HL-60 (cell line): Measurements from ENCODE around the gene KCNH8.
A peak's percentile ranks its signal among the peaks of the same experiment; 100 is the strongest.
"Not testable (repeated sequence)": the region's sequence is repeated elsewhere in the genome, so short reads cannot be mapped to it uniquely, and the experiment has no call there.

Source experiments
- DNase-seq, 2 experiments: peaks; one replicate each; pipeline ENCODE4 v3.0.0-alpha.2; 2010 to 2020; ENCODE audit warnings: low read depth in 1 of 2, low spot score in 1 of 2
- H3K27ac ChIP-seq: fragments of 250-450 bp; sonication (Bioruptor Pico); replicated peaks from 2 replicates; pipeline ENCODE4 v1.5.1; 2020; ENCODE audit warnings: mild to moderate bottlenecking, moderate library complexity
- H3K27me3 ChIP-seq: fragments of 250-450 bp; sonication (Bioruptor Pico); 2 replicates; pipeline ENCODE4 v1.5.1; 2021; ENCODE audit warnings: mild to moderate bottlenecking, moderate library complexity; ENCODE audit not compliant: insufficient read depth, poor library complexity, severe bottlenecking
- H3K4me3 ChIP-seq: replicated peaks from 2 replicates; pipeline ENCODE4 v1.5.1; 2011; ENCODE audit warnings: mild to moderate bottlenecking, control low read depth, low read length; ENCODE audit not compliant: insufficient read depth
- GABPA ChIP-seq: IDR thresholded peaks from 2 replicates; pipeline ENCODE4 v1.6.1; 2012; ENCODE audit warnings: low read depth
- POLR2AphosphoS5 ChIP-seq: IDR thresholded peaks from 2 replicates; pipeline ENCODE4 v1.6.1; 2012; ENCODE audit warnings: low read depth
- REST ChIP-seq: IDR thresholded peaks from 2 replicates; pipeline ENCODE4 v1.6.1; 2012; ENCODE audit warnings: low read depth; ENCODE audit not compliant: insufficient replicate concordance
- SPI1 ChIP-seq: IDR thresholded peaks from 2 replicates; pipeline ENCODE4 v1.6.1; 2012; ENCODE audit warnings: low read depth, mild to moderate bottlenecking, borderline replicate concordance
- long read RNA-seq: library from polyadenylated mRNA; unstranded; transcript quantifications from one replicate; pipeline ENCODE4 v2.0.0, GENCODE V29; 2020
- TF ChIP-seq, protein P1 (sequence below): IDR thresholded peaks from one replicate; pipeline ENCODE4 v1.5.1; 2011; ENCODE audit warnings: low read length, control low read depth, inconsistent platforms; ENCODE audit not compliant: insufficient read depth

KCNH8 gene
- long read RNA-seq = 0 reads

DNA sequence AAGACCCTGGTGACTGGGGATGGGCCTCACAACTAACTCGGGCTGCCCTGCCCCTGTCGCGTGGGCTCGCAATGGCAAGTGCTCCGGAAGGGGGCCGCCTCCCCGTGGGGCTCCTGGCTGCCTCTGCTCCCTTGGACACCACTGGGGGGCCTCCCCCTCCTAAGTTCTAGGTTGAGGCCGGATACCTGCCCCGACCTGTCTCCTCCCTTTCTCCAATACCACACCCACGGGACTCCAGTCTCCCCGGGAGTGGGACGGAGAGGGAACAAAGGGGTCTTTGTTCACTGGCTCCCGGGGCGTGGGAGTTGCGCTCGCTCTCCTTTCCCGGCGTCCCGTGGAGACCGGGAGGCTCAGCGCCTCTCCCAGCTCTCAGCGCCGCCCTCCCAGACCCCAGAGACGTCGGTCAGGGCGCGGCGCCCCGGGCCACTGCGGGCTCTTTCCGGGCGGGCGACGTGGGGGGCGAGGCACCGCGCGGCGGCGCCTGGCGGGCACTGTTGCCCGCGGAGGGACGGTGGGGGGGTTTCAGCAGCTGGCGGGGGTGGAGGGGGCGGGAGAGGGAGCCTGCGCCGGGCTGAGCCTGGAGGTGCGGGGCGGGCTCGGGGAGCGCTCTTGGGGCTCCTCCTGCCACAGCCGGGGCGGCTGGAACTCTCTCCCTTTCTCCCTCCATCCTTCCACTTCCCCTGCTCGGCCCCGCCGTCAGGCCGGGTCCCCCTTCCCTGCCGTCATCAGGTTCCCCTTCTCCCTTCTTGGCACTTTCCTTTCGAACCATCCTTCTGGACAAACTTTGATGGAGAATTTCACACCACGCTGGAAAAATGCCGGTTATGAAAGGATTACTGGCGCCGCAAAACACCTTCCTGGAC, at the start of gene KCNH8:
KCNH8 (plus strand) TSS at position 606 of the 863 bp plus-strand sequence; CDS start at position 816, 210 bp downstream.
- H3K27ac ChIP-seq = no peak within 1 kb of the TSS
- H3K4me3 ChIP-seq = peak within 1 kb of the TSS; percentile 29
- DNase-seq = no peak
- H3K27me3 ChIP-seq = peaks cover 26% of the 10 kb centered on the region
- TF ChIP-seq REST (no peak), SPI1 (no peak), POLR2AphosphoS5 (no peak), GABPA (no peak)
- TF ChIP-seq, protein P1, sequence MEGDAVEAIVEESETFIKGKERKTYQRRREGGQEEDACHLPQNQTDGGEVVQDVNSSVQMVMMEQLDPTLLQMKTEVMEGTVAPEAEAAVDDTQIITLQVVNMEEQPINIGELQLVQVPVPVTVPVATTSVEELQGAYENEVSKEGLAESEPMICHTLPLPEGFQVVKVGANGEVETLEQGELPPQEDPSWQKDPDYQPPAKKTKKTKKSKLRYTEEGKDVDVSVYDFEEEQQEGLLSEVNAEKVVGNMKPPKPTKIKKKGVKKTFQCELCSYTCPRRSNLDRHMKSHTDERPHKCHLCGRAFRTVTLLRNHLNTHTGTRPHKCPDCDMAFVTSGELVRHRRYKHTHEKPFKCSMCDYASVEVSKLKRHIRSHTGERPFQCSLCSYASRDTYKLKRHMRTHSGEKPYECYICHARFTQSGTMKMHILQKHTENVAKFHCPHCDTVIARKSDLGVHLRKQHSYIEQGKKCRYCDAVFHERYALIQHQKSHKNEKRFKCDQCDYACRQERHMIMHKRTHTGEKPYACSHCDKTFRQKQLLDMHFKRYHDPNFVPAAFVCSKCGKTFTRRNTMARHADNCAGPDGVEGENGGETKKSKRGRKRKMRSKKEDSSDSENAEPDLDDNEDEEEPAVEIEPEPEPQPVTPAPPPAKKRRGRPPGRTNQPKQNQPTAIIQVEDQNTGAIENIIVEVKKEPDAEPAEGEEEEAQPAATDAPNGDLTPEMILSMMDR = no peak

DNA sequence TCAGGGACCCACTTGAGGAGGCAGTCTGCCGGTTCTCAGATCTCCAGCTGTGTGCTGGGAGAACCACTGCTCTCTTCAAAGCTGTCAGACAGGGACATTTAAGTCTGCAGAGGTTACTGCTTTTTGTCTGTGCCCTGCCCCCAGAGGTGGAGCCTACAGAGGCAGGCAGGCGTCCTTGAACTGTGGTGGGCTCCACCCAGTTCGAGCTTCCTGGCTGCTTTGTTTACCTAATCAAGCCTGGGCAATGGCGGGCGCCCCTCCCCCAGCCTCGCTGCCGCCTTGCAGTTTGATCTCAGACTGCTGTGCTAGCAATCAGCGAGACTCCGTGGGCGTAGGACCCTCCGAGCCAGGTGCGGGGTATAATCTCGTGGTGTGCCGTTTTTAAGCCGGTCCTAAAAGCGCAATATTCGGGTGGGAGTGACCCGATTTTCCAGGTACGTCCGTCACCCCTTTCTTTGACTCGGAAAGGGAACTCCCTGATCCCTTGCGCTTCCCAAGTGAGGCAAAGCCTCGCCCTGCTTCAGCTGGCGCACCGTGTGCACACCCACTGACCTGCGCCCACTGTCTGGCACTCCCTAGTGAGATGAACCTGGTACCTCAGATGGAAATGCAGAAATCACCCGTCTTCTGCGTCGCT, 45.5 kb upstream of the KCNH8 start:
- not testable (repeated sequence) for DNase-seq, H3K27me3 ChIP-seq, H3K27ac ChIP-seq, H3K4me3 ChIP-seq

- Histone ChIP-seq H3K27ac (no peak overlapping the region), H3K27me3 (no peaks in the 10 kb centered on the region), H3K4me3 (no peak overlapping the region)
- DNase-seq = no peak
- TF ChIP-seq SPI1 (no peak), GABPA (no peak), POLR2AphosphoS5 (no peak), REST (no peak)
- TF ChIP-seq, protein P1 = no peak
Observed at GRCh38 chr3:19103510-19103909, 44.8 kb upstream of the KCNH8 start.

DNA sequence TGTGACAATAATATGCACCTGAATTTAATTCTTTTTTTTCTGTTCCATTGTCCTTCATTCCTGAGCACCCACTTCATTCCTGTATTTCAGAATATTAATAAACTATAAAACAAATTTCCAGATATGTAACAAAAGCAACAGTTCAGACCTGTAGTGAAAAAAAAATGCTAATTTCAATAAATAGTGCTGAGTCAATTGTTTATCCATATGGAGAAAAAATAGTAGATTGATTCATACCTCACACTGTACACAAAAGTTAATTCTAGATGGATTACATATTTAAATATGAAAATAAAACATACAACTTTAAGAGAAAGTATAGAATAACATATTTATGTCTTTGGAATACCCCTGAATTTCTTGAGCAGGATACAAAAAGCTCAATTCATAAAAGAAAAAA, 43.9 kb upstream of the KCNH8 start:
- TF ChIP-seq POLR2AphosphoS5 (no peak), SPI1 (no peak), REST (no peak), GABPA (no peak)
- TF ChIP-seq, protein P1 = no peak

More for the DNA sequence above, 43.9 kb upstream of the KCNH8 start:
- no peak overlapping the region for H3K27ac ChIP-seq
- H3K27me3 ChIP-seq = no peaks in the 10 kb centered on the region
- H3K4me3 ChIP-seq = no peak overlapping the region
- DNase-seq = no peak
